ENCODE results near the gene MLIP.

The MLIP gene

GRCh38 chr6:54156650-54157250, 45.5 kb downstream of the MLIP start:
- no peak overlapping the region for H4K5ac ChIP-seq (ENCODE audit: low read length)

DNA sequence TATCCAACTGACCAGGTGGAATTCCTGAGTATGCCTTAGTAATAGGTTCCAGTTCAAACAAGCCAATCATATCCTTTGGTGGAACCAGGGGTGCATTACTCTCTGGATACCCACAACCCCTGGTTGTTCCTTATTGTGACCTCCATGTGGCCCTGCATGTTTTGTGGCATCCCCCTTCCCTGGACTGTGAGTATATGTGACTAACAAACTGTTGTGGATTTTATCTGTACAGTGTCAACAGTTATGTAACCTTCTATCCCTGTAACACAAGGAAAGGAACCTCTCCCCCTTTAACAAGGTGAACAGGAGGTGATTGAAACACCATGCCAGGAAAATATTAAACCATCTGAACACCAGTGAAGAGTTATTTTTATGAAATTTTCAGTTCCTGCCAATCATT, 46.2 kb downstream of the MLIP start:
- no peak overlapping the region for H4K5ac ChIP-seq (ENCODE audit: low read length)
- no peaks in the 10 kb centered on the region for H3K79me1 ChIP-seq (ENCODE audit: low read length)
- no peaks in the 10 kb centered on the region for H3K79me2 ChIP-seq (ENCODE audit: control insufficient read depth, insufficient read depth, low read length)
- no peak overlapping the region for H3K27ac ChIP-seq (ENCODE audit: low read depth, low read length)
- no peak overlapping the region for H2BK120ac ChIP-seq (ENCODE audit: low read depth, low read length)
- no peak overlapping the region for H3K4ac ChIP-seq (ENCODE audit: low read depth, low read length)
- H2BK5ac ChIP-seq (ENCODE audit: low read length) = no peak overlapping the region
- no peak overlapping the region for H2BK15ac ChIP-seq (replicated peaks; ENCODE audit: low read depth)
- no peak overlapping the region for H3K18ac ChIP-seq (ENCODE audit: low read length)
- no peak overlapping the region for H3K56ac ChIP-seq (ENCODE audit: low read length)
- H3K9ac ChIP-seq (ENCODE audit: low read length) = no peak overlapping the region
- no peak overlapping the region for H3K4me2 ChIP-seq (ENCODE audit: low read length)
- H3K27me3 ChIP-seq (ENCODE audit: insufficient read depth, low read length, poor library complexity) = no peaks in the 10 kb centered on the region
- H3K4me3 ChIP-seq (ENCODE audit: low read length) = no peak overlapping the region
- no peak overlapping the region for H4K8ac ChIP-seq (ENCODE audit: low read depth, low read length)
- no peak overlapping the region for H2AK5ac ChIP-seq (ENCODE audit: low read length)
- H3K4me1 ChIP-seq (ENCODE audit: control insufficient read depth, low read depth, low read length) = no peaks in the 10 kb centered on the region
- no peak overlapping the region for H3K23ac ChIP-seq (ENCODE audit: low read length)
- H3K36me3 ChIP-seq (ENCODE audit: control insufficient read depth, insufficient read depth, low read length) = no peaks in the 10 kb centered on the region
- DNase-seq = no peak

More at GRCh38 chr6:54156650-54157250, 45.5 kb downstream of the MLIP start:
- Histone ChIP-seq H3K9ac (ENCODE audit: low read length) (no peak overlapping the region), H3K4me1 (ENCODE audit: control insufficient read depth, low read depth, low read length) (no peaks in the 10 kb centered on the region), H3K18ac (ENCODE audit: low read length) (no peak overlapping the region), H2BK5ac (ENCODE audit: low read length) (no peak overlapping the region), H3K79me2 (ENCODE audit: control insufficient read depth, insufficient read depth, low read length) (no peaks in the 10 kb centered on the region), H2BK15ac (replicated peaks; ENCODE audit: low read depth) (no peak overlapping the region), H3K4ac (ENCODE audit: low read depth, low read length) (no peak overlapping the region), H2BK120ac (ENCODE audit: low read depth, low read length) (no peak overlapping the region), H3K23ac (ENCODE audit: low read length) (no peak overlapping the region), H3K36me3 (ENCODE audit: control insufficient read depth, insufficient read depth, low read length) (no peaks in the 10 kb centered on the region), H3K56ac (ENCODE audit: low read length) (no peak overlapping the region), H4K8ac (ENCODE audit: low read depth, low read length) (no peak overlapping the region), H3K4me2 (ENCODE audit: low read length) (no peak overlapping the region), H3K79me1 (ENCODE audit: low read length) (no peaks in the 10 kb centered on the region), H3K27me3 (ENCODE audit: insufficient read depth, low read length, poor library complexity) (no peaks in the 10 kb centered on the region), H3K27ac (ENCODE audit: low read depth, low read length) (no peak overlapping the region), H3K4me3 (ENCODE audit: low read length) (no peak overlapping the region), H2AK5ac (ENCODE audit: low read length) (no peak overlapping the region)
- DNase-seq = no peak

DNA sequence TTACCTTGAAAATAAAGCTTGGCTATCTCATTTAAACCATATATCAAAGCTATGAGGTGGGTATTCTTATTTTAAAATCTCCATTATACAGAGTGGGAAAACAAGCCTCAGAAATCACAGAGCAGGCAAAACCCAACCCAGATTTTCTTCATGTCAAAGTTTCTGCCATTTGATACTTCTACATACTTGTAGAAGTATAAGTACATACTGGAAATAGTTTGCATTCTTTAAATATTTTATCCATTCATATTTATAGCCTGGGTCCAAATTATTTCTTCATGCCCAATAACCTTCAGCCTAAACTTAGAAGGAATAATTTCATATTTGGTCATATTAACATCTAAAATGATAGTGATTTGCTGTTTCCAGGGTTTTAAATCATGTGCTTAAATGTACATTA, 61.8 kb downstream of the MLIP start:
- no peaks in the 10 kb centered on the region for H3K27me3 ChIP-seq (ENCODE audit: insufficient read depth, low read length, poor library complexity)
- no peak overlapping the region for H3K27ac ChIP-seq (ENCODE audit: low read depth, low read length)
- no peak overlapping the region for H4K8ac ChIP-seq (ENCODE audit: low read depth, low read length)
- no peaks in the 10 kb centered on the region for H3K79me1 ChIP-seq (ENCODE audit: low read length)
- no peak overlapping the region for H3K18ac ChIP-seq (ENCODE audit: low read length)
- H2BK5ac ChIP-seq (ENCODE audit: low read length) = no peak overlapping the region
- H4K5ac ChIP-seq (ENCODE audit: low read length) = no peak overlapping the region
- H3K56ac ChIP-seq (ENCODE audit: low read length) = no peak overlapping the region
- no peak overlapping the region for H3K4ac ChIP-seq (ENCODE audit: low read depth, low read length)
- no peaks in the 10 kb centered on the region for H3K79me2 ChIP-seq (ENCODE audit: control insufficient read depth, insufficient read depth, low read length)
- no peak overlapping the region for H3K9ac ChIP-seq (ENCODE audit: low read length)
- DNase-seq = no peak
- no peak overlapping the region for H2BK120ac ChIP-seq (ENCODE audit: low read depth, low read length)
- no peak overlapping the region for H3K23ac ChIP-seq (ENCODE audit: low read length)
- H3K4me2 ChIP-seq (ENCODE audit: low read length) = no peak overlapping the region
- H3K36me3 ChIP-seq (ENCODE audit: control insufficient read depth, insufficient read depth, low read length) = no peaks in the 10 kb centered on the region
- H2BK15ac ChIP-seq (replicated peaks; ENCODE audit: low read depth) = no peak overlapping the region
- H2AK5ac ChIP-seq (ENCODE audit: low read length) = no peak overlapping the region
- no peaks in the 10 kb centered on the region for H3K4me1 ChIP-seq (ENCODE audit: control insufficient read depth, low read depth, low read length)
- no peak overlapping the region for H3K4me3 ChIP-seq (ENCODE audit: low read length)

- Histone ChIP-seq H3K4me1 (ENCODE audit: control insufficient read depth, low read depth, low read length) (no peaks in the 10 kb centered on the region), H3K9ac (ENCODE audit: low read length) (no peak overlapping the region), H3K4me2 (ENCODE audit: low read length) (no peak overlapping the region), H3K79me1 (ENCODE audit: low read length) (no peaks in the 10 kb centered on the region), H2BK120ac (ENCODE audit: low read depth, low read length) (no peak overlapping the region), H3K18ac (ENCODE audit: low read length) (no peak overlapping the region), H3K27ac (ENCODE audit: low read depth, low read length) (no peak overlapping the region), H2BK15ac (replicated peaks; ENCODE audit: low read depth) (no peak overlapping the region), H3K79me2 (ENCODE audit: control insufficient read depth, insufficient read depth, low read length) (no peaks in the 10 kb centered on the region), H2BK5ac (ENCODE audit: low read length) (no peak overlapping the region), H4K8ac (ENCODE audit: low read depth, low read length) (no peak overlapping the region), H3K23ac (ENCODE audit: low read length) (no peak overlapping the region), H4K5ac (ENCODE audit: low read length) (no peak overlapping the region), H2AK5ac (ENCODE audit: low read length) (no peak overlapping the region), H3K4ac (ENCODE audit: low read depth, low read length) (no peak overlapping the region), H3K27me3 (ENCODE audit: insufficient read depth, low read length, poor library complexity) (no peaks in the 10 kb centered on the region), H3K56ac (ENCODE audit: low read length) (no peak overlapping the region), H3K4me3 (ENCODE audit: low read length) (no peak overlapping the region), H3K36me3 (ENCODE audit: control insufficient read depth, insufficient read depth, low read length) (no peaks in the 10 kb centered on the region)
- no peak for DNase-seq
- WGBS (ENCODE audit: extremely low coverage, insufficient coverage, low lambda C conversion rate) = no CpG with 5 or more reads among the region's 1 CpG
Observed at GRCh38 chr6:54179152-54179551, 67.9 kb downstream of the MLIP start.

DNA sequence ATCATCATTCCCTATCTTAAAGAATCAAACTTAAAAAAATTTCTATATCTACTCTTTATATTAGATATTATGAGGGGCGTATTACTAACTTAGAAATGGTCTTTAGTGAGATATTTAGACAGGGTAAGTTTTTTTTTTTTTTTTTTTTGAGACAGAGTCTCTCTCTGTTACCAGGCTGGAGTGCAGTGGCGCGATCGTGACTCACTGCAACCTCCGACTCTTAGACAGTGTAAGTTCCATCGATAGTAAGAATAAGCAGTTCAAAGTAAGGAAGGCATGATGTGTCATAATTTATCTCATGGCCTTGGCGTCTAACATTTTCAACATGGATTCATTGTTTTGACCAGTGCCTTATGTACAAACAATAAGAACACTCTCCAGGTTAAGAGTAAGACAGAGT, 72.4 kb downstream of the MLIP start:
- Histone ChIP-seq H3K27ac (ENCODE audit: low read depth, low read length) (no peak overlapping the region), H2BK15ac (replicated peaks; ENCODE audit: low read depth) (no peak overlapping the region), H2BK5ac (ENCODE audit: low read length) (no peak overlapping the region), H3K9ac (ENCODE audit: low read length) (no peak overlapping the region), H4K5ac (ENCODE audit: low read length) (no peak overlapping the region), H3K18ac (ENCODE audit: low read length) (no peak overlapping the region), H3K79me2 (ENCODE audit: control insufficient read depth, insufficient read depth, low read length) (no peaks in the 10 kb centered on the region), H4K8ac (ENCODE audit: low read depth, low read length) (no peak overlapping the region), H3K23ac (ENCODE audit: low read length) (no peak overlapping the region), H3K36me3 (ENCODE audit: control insufficient read depth, insufficient read depth, low read length) (no peaks in the 10 kb centered on the region), H3K4me1 (ENCODE audit: control insufficient read depth, low read depth, low read length) (no peaks in the 10 kb centered on the region), H3K56ac (ENCODE audit: low read length) (no peak overlapping the region), H2BK120ac (ENCODE audit: low read depth, low read length) (no peak overlapping the region), H3K79me1 (ENCODE audit: low read length) (no peaks in the 10 kb centered on the region), H3K4me2 (ENCODE audit: low read length) (no peak overlapping the region), H3K4me3 (ENCODE audit: low read length) (no peak overlapping the region), H3K4ac (ENCODE audit: low read depth, low read length) (no peak overlapping the region), H3K27me3 (ENCODE audit: insufficient read depth, low read length, poor library complexity) (no peaks in the 10 kb centered on the region), H2AK5ac (ENCODE audit: low read length) (no peak overlapping the region)
- no peak for DNase-seq
- WGBS (ENCODE audit: extremely low coverage, insufficient coverage, low lambda C conversion rate) = no CpG with 5 or more reads among the region's 7 CpGs

DNA sequence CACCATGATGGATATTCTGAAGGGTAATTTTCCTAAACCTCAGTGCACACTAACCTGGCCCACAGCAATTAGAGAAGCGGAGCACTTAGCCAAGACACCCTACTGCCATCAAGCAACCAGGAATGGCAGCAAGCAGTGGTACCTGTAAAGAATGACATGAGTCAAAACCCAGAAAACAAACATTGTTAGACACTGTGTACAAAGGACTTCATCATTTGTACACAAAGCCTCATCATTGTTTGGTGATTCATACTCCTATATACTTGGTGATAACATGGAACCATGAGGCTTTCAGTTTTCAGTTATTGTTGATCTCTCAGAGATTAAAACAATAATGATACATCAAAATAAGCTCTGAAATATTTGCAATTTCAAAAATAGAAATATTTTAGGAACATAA, 74.6 kb downstream of the MLIP start:
- H3K27ac ChIP-seq (ENCODE audit: low read depth, low read length) = no peak overlapping the region
- no peak for DNase-seq
- no peaks in the 10 kb centered on the region for H3K79me1 ChIP-seq (ENCODE audit: low read length)
- no peak overlapping the region for H3K18ac ChIP-seq (ENCODE audit: low read length)
- H3K9ac ChIP-seq (ENCODE audit: low read length) = no peak overlapping the region
- H3K4me2 ChIP-seq (ENCODE audit: low read length) = no peak overlapping the region
- H3K4me3 ChIP-seq (ENCODE audit: low read length) = no peak overlapping the region
- H3K4ac ChIP-seq (ENCODE audit: low read depth, low read length) = no peak overlapping the region
- no peak overlapping the region for H4K8ac ChIP-seq (ENCODE audit: low read depth, low read length)
- H2BK5ac ChIP-seq (ENCODE audit: low read length) = no peak overlapping the region
- no peaks in the 10 kb centered on the region for H3K79me2 ChIP-seq (ENCODE audit: control insufficient read depth, insufficient read depth, low read length)
- no peak overlapping the region for H2BK15ac ChIP-seq (replicated peaks; ENCODE audit: low read depth)
- WGBS (ENCODE audit: extremely low coverage, insufficient coverage, low lambda C conversion rate) = no CpG with 5 or more reads among the region's 1 CpG
- no peaks in the 10 kb centered on the region for H3K36me3 ChIP-seq (ENCODE audit: control insufficient read depth, insufficient read depth, low read length)
- no peak overlapping the region for H3K56ac ChIP-seq (ENCODE audit: low read length)
- no peak overlapping the region for H2BK120ac ChIP-seq (ENCODE audit: low read depth, low read length)
- H2AK5ac ChIP-seq (ENCODE audit: low read length) = no peak overlapping the region
- no peak overlapping the region for H4K5ac ChIP-seq (ENCODE audit: low read length)
- H3K4me1 ChIP-seq (ENCODE audit: control insufficient read depth, low read depth, low read length) = no peaks in the 10 kb centered on the region
- no peaks in the 10 kb centered on the region for H3K27me3 ChIP-seq (ENCODE audit: insufficient read depth, low read length, poor library complexity)
- no peak overlapping the region for H3K23ac ChIP-seq (ENCODE audit: low read length)
